B cell (primary cell): ENCODE results near the gene CORO2B.

Experiments
- CTCF ChIP-seq: fragments of 200-600 bp; IDR thresholded peaks from one replicate; pipeline ENCODE4 v1.8.0; 2022; ENCODE audit warnings: antibody characterized with exemption, mild to moderate bottlenecking
- EZH2 ChIP-seq: IDR thresholded peaks from 2 replicates; pipeline ENCODE4 v1.6.1; 2012; ENCODE audit warnings: borderline replicate concordance, low read depth, mild to moderate bottlenecking, moderate library complexity, low read length; ENCODE audit not compliant: insufficient read depth, poor library complexity, severe bottlenecking

- no peak for TF ChIP-seq CTCF
- TF ChIP-seq EZH2 = no peak
Measured at GRCh38 chr15:68656438-68656739, 77.6 kb downstream of the CORO2B start.
